Gastroesophageal sphincter (tissue), 4 donors: ENCODE data around the gene CTNNBIP1. TPM values are rescaled to one million over a fixed set of nuclear protein-coding genes. Genes with fewer than 3 reads are reported as not detected.
A peak's percentile ranks its signal among the peaks of the same experiment; 100 is the strongest.

Experiments
- ATAC-seq: fragments of 150-250 bp; one replicate; pipeline ENCODE4 v1.9.1; 2016; ENCODE audit warnings: mild to moderate bottlenecking, moderate library complexity
- H3K27ac ChIP-seq, 4 donors: fragments of 200-600 bp; sonication (generic) in 3 of 4; 1 replicate in 3 of 4; 2 replicates in 1 of 4; pipeline ENCODE4 v1.5.1; 2016 to 2019
- H3K27me3 ChIP-seq: fragments of 200-600 bp; sonication (generic); one replicate; pipeline ENCODE4 v1.5.1; 2019
- H3K36me3 ChIP-seq, 2 donors: fragments of 200-600 bp; sonication (generic); one replicate each; pipeline ENCODE4 v1.5.1; 2019; ENCODE audit warnings: control low read depth in 1 of 2
- H3K4me1 ChIP-seq, 3 donors: fragments of 200-600 bp; sonication (generic); 1 replicate in 2 of 3; 2 replicates in 1 of 3; pipeline ENCODE4 v1.5.1; 2016 to 2019; ENCODE audit warnings: control low read depth in 2 of 3
- H3K4me3 ChIP-seq, 2 donors: fragments of 200-600 bp; sonication (generic); one replicate each; pipeline ENCODE4 v1.5.1; 2019; ENCODE audit warnings: mild to moderate bottlenecking in 1 of 2, moderate library complexity in 1 of 2
- H3K9me3 ChIP-seq, 3 donors: fragments of 200-600 bp; sonication (generic); one replicate each; pipeline ENCODE4 v1.5.1; 2017 to 2019; ENCODE audit warnings: control low read depth in 2 of 3
- CTCF ChIP-seq, 4 experiments: fragments of 200-600 bp in 2 of 4; fragments of 450-650 bp in 2 of 4; sonication (generic) in 1 of 4; IDR thresholded peaks; one replicate each; pipeline ENCODE4 v1.5.1; 2017 to 2019; ENCODE audit warnings: antibody characterized with exemption in 4 of 4, mild to moderate bottlenecking in 2 of 4, moderate library complexity in 2 of 4
- EP300 ChIP-seq: sonication (generic); formaldehyde crosslinking; IDR thresholded peaks from one replicate; pipeline ENCODE4 v1.6.1; 2017; ENCODE audit warnings: antibody characterized with exemption, mild to moderate bottlenecking
- POLR2A ChIP-seq, 2 donors: fragments of 450-650 bp; IDR thresholded peaks; one replicate each; pipeline ENCODE4 v1.6.1; 2017; ENCODE audit warnings: antibody characterized with exemption in 2 of 2, mild to moderate bottlenecking in 2 of 2, moderate library complexity in 1 of 2
- POLR2AphosphoS5 ChIP-seq: sonication (generic); formaldehyde crosslinking; IDR thresholded peaks from one replicate; pipeline ENCODE4 v1.6.1; 2017; ENCODE audit warnings: antibody characterized with exemption
- WGBS, 2 donors: methylation state at CpG; one replicate each; pipeline ENCODE4 v1.1.5; 2018; ENCODE audit warnings: low coverage in 1 of 2; 5-methylcytosine and 5-hydroxymethylcytosine counted together
- total RNA-seq, 4 donors: library from RNA; depleted of rRNA; stranded (reverse); fragments of >200 nt; gene quantifications; one replicate each; pipeline ENCODE4 v1.1.0, GENCODE V29; 2016

The CTNNBIP1 gene
- total RNA-seq, 4 donors from 2014 or later: 13.7 to 27.6 (median 21.0) TPM

DNA sequence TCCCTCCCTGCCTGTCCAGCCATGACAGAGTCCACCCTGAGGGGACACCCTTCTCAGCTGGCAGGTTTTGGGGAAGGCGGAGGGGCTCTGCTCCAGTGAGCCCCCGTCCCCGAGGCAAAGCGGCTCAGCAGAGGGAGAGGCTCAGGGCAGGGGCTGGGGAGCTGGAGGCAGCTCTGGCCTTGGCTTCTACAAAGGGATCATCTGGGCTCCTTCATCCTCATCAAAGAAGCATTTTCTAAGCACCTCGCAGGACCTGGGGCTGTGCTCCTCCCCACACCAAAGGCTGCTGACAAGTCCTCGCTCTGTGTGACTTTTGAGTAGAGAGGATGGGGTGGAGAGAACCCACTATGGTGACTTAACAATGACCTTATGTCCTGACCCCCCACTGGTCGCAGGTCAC lies 65.3 kb downstream of the CTNNBIP1 start:
- ATAC-seq: no peak
- 83 to 100% methylated on average over 1 of the region's 7 CpGs for WGBS, 2 donors
- H3K9me3 ChIP-seq: no peaks in the 10 kb centered on the region
- H3K4me1 ChIP-seq: peaks cover 0 to 29% (median 0%) of the 10 kb centered on the region in 3 donors
- no peak overlapping the region for H3K27ac ChIP-seq
- no peaks in the 10 kb centered on the region for H3K27me3 ChIP-seq
- TF ChIP-seq EP300 (no peak), CTCF (IDR thresholded peaks at IDR 0.05) (no peak), POLR2AphosphoS5 (no peak), POLR2A (IDR thresholded peaks at IDR 0.05) (no peak)
- H3K36me3 ChIP-seq: peaks cover 0 to 11% of the 10 kb centered on the region in 2 donors
- no peak overlapping the region for H3K4me3 ChIP-seq

DNA sequence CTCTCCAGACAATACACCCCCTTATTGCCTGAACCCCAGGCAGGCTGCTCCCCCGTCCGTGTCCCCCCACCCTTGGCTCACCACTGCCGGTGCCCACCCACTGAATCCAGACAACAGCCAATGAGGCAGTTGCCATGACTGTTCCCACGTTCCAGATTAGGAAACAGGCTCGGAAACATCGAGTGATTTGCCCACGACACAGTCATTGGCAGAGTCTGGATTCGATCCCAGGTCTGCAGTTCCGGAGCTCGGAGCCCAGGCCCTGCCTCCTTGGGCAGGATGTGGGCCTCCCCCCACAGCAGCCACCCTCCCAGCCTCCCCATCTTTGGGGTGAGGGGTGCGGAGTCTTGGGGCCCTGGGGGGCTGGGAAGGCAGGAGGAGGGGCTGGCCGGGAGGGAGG lies 66.0 kb downstream of the CTNNBIP1 start:
- H3K4me3 ChIP-seq: no peak overlapping the region
- peaks cover 0 to 29% (median 0%) of the 10 kb centered on the region in 3 donors for H3K4me1 ChIP-seq
- H3K36me3 ChIP-seq: peaks cover 0 to 5% of the 10 kb centered on the region in 2 donors
- H3K27me3 ChIP-seq: no peaks in the 10 kb centered on the region
- TF ChIP-seq EP300: no peak
- no peak for TF ChIP-seq CTCF (IDR thresholded peaks at IDR 0.05)
- no peak for TF ChIP-seq POLR2A (IDR thresholded peaks at IDR 0.05)
- no peak for TF ChIP-seq POLR2AphosphoS5
- no peak for ATAC-seq
- no peaks in the 10 kb centered on the region for H3K9me3 ChIP-seq
- 40% methylated on average over 1 of the region's 12 CpGs; no CpG with 5 or more reads in 1 of the 2 donors for WGBS, 2 donors
- peak overlapping the region in 1 of 4 donors; percentile 21 for H3K27ac ChIP-seq

DNA sequence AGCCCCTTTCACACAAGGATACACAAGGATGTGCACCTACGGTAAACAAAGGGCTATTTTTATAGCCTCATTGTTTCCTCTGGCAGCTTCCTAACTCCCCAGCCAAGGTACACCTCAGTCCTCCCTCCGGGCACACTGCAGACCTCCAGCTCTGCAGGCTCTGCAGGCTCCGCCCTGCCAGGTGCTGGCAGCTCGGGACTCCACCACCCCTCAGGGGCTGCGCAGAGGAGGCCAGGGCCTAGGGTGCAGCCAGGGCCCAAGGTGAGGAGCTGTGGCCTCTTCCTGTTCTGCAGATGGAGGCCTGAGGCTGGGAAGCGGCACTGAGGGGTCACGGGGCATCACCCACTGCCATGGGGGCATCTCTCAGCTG lies 66.5 kb downstream of the CTNNBIP1 start:
- TF ChIP-seq POLR2A (IDR thresholded peaks at IDR 0.05): no peak
- no peak for TF ChIP-seq EP300
- no peak for TF ChIP-seq POLR2AphosphoS5
- no peak for TF ChIP-seq CTCF (IDR thresholded peaks at IDR 0.05)
- H3K36me3 ChIP-seq: no peaks in the 10 kb centered on the region
- no peak overlapping the region for H3K4me3 ChIP-seq
- WGBS, 2 donors: no CpG with 5 or more reads among the region's 7 CpGs
- peak; percentile 8 for ATAC-seq
- peak overlapping the region in 1 of 4 donors; percentile 21 for H3K27ac ChIP-seq
- no peaks in the 10 kb centered on the region for H3K27me3 ChIP-seq
- peaks cover 0 to 29% (median 0%) of the 10 kb centered on the region in 3 donors for H3K4me1 ChIP-seq
- no peaks in the 10 kb centered on the region for H3K9me3 ChIP-seq

GRCh38 chr1:9842781-9843575 lies 67.1 kb downstream of the CTNNBIP1 start:
- peak overlapping the region in 1 of 4 donors; percentile 21 for H3K27ac ChIP-seq
- H3K4me3 ChIP-seq: no peak overlapping the region
- H3K9me3 ChIP-seq: no peaks in the 10 kb centered on the region
- no peaks in the 10 kb centered on the region for H3K27me3 ChIP-seq
- no peaks in the 10 kb centered on the region for H3K36me3 ChIP-seq
- TF ChIP-seq POLR2A (IDR thresholded peaks at IDR 0.05) (no peak), POLR2AphosphoS5 (no peak), CTCF (IDR thresholded peaks at IDR 0.05) (no peak), EP300 (no peak)
- H3K4me1 ChIP-seq: peaks cover 0 to 29% (median 0%) of the 10 kb centered on the region in 3 donors
- no CpG with 5 or more reads among the region's 20 CpGs for WGBS, 2 donors
- ATAC-seq: no peak
